GF-D8 (cell line): ENCODE measurements around the gene BCO2.

Experiments used
- DNase-seq: peaks from one replicate; lab custom pipeline; 2025; lab: John Stamatoyannopoulos, UW

The BCO2 gene

GRCh38 chr11:112249871-112250610 lies 74.7 kb downstream of the BCO2 start:
- DNase-seq = no peak

- no peak for DNase-seq
Measured at GRCh38 chr11:112253605-112254242, 78.4 kb downstream of the BCO2 start.

DNA sequence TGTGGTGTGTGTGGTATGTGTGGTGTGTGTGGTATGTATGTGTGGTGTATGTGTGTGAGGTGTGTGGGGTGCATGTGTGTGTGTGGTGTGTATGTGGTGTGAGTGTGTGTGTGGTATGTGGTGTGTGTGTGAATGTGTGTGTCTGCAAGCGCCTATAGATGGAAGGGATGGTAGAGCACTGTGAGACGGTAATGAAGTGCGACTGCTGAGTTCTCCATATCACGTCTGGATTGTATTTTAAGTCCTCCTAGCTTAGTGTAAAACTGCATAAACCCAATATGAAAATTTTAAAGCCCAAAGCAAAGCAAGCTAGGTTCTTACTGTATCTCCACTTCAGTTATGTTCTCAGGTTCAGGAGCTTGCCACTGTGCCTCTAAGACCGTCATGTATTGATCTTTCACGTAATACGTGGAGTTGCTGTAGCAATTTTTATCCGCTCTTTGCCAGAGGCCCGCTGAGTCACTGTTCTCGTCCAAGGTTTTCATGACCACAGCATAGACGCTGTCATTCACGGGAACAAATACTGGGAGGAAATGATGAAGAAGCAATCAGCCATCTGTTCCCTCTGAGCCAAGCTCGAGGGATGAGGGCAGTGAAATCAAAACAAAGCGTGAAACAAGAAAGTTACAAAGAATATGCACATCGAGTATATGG lies 79.9 kb downstream of the BCO2 start:
- DNase-seq = no peak

DNA sequence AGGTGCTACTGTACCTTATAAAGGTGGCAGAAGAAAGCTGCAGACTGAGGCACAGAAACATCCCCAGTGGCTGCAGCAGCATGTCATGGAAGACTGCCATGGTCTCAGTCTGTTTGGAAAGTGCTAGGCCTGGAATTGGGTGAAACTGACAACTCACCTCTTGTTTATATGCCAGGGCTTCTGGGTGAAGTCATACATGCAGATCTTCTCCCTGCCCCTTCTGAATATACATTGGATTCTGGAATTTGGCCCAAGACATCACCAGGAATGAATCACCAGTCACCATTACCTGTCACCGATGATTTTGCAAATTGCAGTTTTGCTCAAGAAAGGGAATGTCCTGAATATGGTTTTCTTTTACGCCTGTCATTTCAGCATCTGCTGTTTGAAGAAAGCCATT lies 85.2 kb downstream of the BCO2 start, which contains the start of gene PLET1:
PLET1 (minus strand) TSS at position 371 of the 400 bp plus-strand sequence; CDS start at position 100, 271 bp downstream.
- no peak for DNase-seq

- no peak for DNase-seq
Measured at GRCh38 chr11:112265659-112266409, 90.5 kb downstream of the BCO2 start.

- DNase-seq = no peak
Measured at GRCh38 chr11:112266410-112266778, 91.1 kb downstream of the BCO2 start.

DNA sequence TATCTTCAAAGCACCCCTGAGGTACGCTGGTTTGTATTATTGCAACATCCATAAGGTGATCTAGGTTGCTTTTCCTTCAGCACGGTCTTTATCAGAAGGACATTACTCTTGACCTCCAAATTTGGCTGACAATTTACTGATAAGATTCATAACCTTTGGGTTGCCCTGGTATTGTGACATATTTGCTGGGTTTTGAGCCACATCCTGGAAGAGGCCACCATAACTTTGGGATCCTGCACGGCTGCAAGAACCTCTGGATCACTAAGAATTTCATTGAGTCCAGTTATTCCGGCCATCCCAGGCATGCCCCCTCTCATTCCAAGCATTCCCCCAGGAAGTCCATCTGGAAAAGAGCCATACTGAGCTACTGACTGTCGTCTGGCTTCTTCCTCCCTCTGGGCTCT lies 91.9 kb downstream of the BCO2 start:
- DNase-seq = no peak

DNA sequence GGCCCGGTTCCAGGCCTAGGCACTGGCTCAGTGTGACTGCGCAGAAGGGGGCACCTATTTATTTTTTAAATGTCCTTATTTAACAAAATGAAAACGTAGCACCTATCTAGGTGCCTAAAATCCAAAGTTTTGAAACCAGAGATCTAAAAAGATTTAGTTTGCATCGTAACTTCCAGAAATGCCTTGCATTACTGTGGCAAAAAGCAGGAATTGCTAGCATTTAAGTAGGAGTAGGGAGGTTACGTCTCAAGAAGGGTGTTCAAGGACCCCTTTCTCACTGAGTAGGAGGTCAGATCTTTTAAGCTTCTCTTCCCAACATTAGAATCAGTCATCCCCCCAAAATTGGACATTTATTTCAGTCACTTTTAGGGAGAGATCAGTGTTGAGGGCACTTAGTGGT lies 93.1 kb downstream of the BCO2 start:
- no peak for DNase-seq
